Gastrocnemius medialis (tissue), 4 donors: Measurements from ENCODE around the gene AP4M1.

Experiments
- POLR2A ChIP-seq, 2 donors: fragments of 450-650 bp; IDR thresholded peaks; one replicate each; pipeline ENCODE4 v1.6.1; 2017; ENCODE audit warnings: antibody characterized with exemption in 2 of 2, mild to moderate bottlenecking in 2 of 2, moderate library complexity in 2 of 2
- TF ChIP-seq, protein P1 (sequence below), 5 experiments: fragments of 450-650 bp in 3 of 5; fragments of 200-600 bp in 2 of 5; sonication (generic) in 2 of 5; IDR thresholded peaks in 4 of 5; conservative IDR thresholded peaks in 1 of 5; 1 replicate in 4 of 5; 2 replicates in 1 of 5; pipeline ENCODE4 v1.5.1; 2016 to 2019; ENCODE audit warnings: antibody characterized with exemption in 5 of 5, mild to moderate bottlenecking in 3 of 5, moderate library complexity in 3 of 5

- no peak for TF ChIP-seq POLR2A (IDR thresholded peaks at IDR 0.05)
- TF ChIP-seq, protein P1, sequence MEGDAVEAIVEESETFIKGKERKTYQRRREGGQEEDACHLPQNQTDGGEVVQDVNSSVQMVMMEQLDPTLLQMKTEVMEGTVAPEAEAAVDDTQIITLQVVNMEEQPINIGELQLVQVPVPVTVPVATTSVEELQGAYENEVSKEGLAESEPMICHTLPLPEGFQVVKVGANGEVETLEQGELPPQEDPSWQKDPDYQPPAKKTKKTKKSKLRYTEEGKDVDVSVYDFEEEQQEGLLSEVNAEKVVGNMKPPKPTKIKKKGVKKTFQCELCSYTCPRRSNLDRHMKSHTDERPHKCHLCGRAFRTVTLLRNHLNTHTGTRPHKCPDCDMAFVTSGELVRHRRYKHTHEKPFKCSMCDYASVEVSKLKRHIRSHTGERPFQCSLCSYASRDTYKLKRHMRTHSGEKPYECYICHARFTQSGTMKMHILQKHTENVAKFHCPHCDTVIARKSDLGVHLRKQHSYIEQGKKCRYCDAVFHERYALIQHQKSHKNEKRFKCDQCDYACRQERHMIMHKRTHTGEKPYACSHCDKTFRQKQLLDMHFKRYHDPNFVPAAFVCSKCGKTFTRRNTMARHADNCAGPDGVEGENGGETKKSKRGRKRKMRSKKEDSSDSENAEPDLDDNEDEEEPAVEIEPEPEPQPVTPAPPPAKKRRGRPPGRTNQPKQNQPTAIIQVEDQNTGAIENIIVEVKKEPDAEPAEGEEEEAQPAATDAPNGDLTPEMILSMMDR (IDR thresholded peaks at IDR 0.05 in 4 of 5, conservative IDR thresholded peaks at IDR 0.05 in 1 of 5): no peak
Observed at GRCh38 chr7:100148225-100148558, 46.7 kb downstream of the AP4M1 start.
